ENCODE results near the gene BICRA. TPM values are rescaled to one million over a fixed set of nuclear protein-coding genes. Genes with fewer than 3 reads are reported as not detected.

Gene BICRA
- total RNA-seq, 1 experiment from 2014 or later, result 23.1 TPM

DNA sequence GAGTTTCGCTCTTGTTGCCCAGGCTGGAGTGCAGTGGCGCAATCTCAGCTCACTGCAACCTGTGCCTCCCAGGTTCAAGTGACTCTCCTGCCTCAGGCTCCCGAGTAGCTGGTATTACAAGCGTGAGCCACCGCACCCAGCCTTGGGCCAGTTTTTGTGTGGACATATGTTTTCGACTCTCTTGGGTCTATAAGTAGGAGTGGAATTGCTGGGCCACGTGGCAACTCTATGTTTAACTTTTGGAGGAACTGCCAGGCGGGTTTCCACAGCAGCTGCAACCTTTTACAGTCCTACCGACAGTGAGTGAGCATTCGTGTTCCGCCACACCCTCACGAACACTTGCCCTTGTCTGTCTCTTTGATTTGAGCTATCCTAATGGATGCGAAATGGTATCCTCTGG, 44.9 kb downstream of the BICRA start:
- BruUV-seq (replicated peaks), result no TSS peak
- intact Hi-C loops (cut with micrococcal nuclease; ENCODE audit: unreplicated experiment), result no loop called here
- Histone ChIP-seq H3K4me3 (ENCODE audit: low read depth, low read length, poor library complexity, severe bottlenecking) (no peak overlapping the region), H3K9me3 (ENCODE audit: low read depth, low read length, poor library complexity, severe bottlenecking) (no peaks in the 10 kb centered on the region), H3K4me1 (ENCODE audit: insufficient read depth, low read length, poor library complexity, severe bottlenecking) (no peaks in the 10 kb centered on the region), H3K27me3 (replicated peaks; ENCODE audit: insufficient read depth, low read depth, low read length, poor library complexity) (no peaks in the 10 kb centered on the region), H3K36me3 (ENCODE audit: insufficient read depth, low read length, poor library complexity, severe bottlenecking) (no peaks in the 10 kb centered on the region), H3K27ac (ENCODE audit: low read depth, low read length, poor library complexity, severe bottlenecking) (no peak overlapping the region)
- CTCF ChIA-PET, result no interaction called here
- no peak for TF ChIP-seq EZH2 (IDR thresholded peaks at IDR 0.05; ENCODE audit: borderline replicate concordance, low read depth, low read length, poor library complexity, severe bottlenecking)
- TF ChIP-seq CTCF (conservative IDR thresholded peaks at IDR 0.05; ENCODE audit: low read depth, low read length), result no peak
- POLR2A ChIA-PET (ENCODE audit: low non-redundant PET), result no interaction called here
- DNase-seq (ENCODE audit: low spot score), result no peak

DNA sequence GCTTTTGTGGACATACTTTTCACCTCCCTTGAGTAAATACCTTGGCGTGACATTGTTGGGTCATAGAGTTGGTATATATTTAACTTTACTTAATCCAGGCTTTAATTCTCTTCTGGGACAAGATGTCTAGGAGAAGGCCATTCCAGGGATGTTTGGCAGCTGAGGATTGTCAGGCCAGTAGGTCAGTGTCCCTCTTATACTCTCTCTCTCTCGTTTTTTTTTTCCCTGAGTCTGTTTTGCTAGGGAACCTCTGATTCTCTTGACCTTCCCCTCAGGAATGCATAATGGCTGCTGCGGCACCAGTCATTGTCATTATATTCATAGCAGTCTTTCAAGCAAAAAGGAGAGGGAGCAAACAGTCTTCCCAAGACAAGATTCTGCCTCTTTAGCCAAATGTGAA, 48.8 kb downstream of the BICRA start:
- TF ChIP-seq CTCF (conservative IDR thresholded peaks at IDR 0.05; ENCODE audit: low read depth, low read length) (no peak), EZH2 (IDR thresholded peaks at IDR 0.05; ENCODE audit: borderline replicate concordance, low read depth, low read length, poor library complexity, severe bottlenecking) (no peak)
- BruUV-seq (replicated peaks), result no TSS peak
- POLR2A ChIA-PET (ENCODE audit: low non-redundant PET), result no interaction called here

DNA sequence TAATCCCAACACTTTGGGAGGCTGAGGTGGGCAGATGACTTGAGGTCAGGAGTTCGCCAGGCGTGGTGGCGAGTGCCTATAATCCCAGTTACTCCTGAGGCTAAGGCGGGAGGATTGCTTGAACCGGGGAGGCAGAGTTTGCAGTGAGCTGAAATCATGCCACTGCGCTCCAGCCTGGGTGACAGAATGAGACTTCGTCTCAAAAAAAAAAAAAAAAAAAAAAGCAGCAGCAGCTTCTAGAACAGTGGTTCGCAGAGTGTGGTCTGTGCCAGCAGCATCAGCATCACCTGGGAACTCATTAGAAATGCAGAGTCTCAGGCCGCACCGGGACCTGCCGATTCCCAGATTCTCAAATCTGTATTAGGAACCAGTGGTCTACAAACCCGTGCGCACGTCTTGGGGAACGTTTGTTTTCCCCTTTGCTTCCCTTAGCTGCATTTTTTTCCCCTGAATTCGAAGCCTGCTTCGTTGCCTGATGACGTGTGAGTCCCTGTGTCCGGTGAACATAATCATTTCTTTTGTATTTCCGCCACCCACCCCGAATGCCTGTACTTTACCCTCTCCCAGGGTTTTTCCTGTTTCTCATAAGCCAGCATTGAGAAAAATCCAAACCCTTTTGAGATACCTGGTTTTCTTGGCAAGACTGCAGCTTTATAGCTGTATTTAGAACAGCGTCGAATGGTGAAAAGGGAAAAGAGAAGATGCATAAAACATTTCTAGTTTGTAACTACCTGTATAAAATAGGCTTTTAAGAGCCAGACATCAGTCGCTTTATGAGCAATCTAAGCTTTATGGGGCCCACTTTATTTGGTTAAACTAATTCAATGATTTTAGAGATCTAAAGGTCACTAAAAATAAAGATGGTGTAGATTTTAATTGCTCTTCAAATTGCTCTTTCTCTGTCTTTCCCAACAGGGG, 49.8 kb downstream of the BICRA start:
- H3K27ac ChIP-seq (ENCODE audit: low read depth, low read length, poor library complexity, severe bottlenecking), result no peak overlapping the region
- no peak overlapping the region for H3K4me3 ChIP-seq (ENCODE audit: low read depth, low read length, poor library complexity, severe bottlenecking)
- no TSS peak for BruUV-seq (replicated peaks)
- peaks cover 10% of the 10 kb centered on the region for H3K4me1 ChIP-seq (ENCODE audit: insufficient read depth, low read length, poor library complexity, severe bottlenecking)
- H3K27me3 ChIP-seq (replicated peaks; ENCODE audit: insufficient read depth, low read depth, low read length, poor library complexity), result no peaks in the 10 kb centered on the region
- no peak for TF ChIP-seq CTCF (conservative IDR thresholded peaks at IDR 0.05; ENCODE audit: low read depth, low read length)
- TF ChIP-seq EZH2 (IDR thresholded peaks at IDR 0.05; ENCODE audit: borderline replicate concordance, low read depth, low read length, poor library complexity, severe bottlenecking), result no peak
- no peaks in the 10 kb centered on the region for H3K9me3 ChIP-seq (ENCODE audit: low read depth, low read length, poor library complexity, severe bottlenecking)
- ChIA-PET POLR2A (ENCODE audit: low non-redundant PET) (interaction anchor here (0.7 kb wide), 1 partner anchor 230 kb away, joined by 3 read pairs; no protein-coding TSS in a partner anchor), CTCF (no interaction called here)
- DNase-seq (ENCODE audit: low spot score), result no peak
- no peaks in the 10 kb centered on the region for H3K36me3 ChIP-seq (ENCODE audit: insufficient read depth, low read length, poor library complexity, severe bottlenecking)
- intact Hi-C loops (cut with micrococcal nuclease; ENCODE audit: unreplicated experiment), result no loop called here

More for the DNA sequence above, 48.8 kb downstream of the BICRA start:
- Histone ChIP-seq H3K27ac (ENCODE audit: low read depth, low read length, poor library complexity, severe bottlenecking) (no peak overlapping the region), H3K4me3 (ENCODE audit: low read depth, low read length, poor library complexity, severe bottlenecking) (no peak overlapping the region), H3K27me3 (replicated peaks; ENCODE audit: insufficient read depth, low read depth, low read length, poor library complexity) (no peaks in the 10 kb centered on the region), H3K4me1 (ENCODE audit: insufficient read depth, low read length, poor library complexity, severe bottlenecking) (peaks cover 10% of the 10 kb centered on the region), H3K36me3 (ENCODE audit: insufficient read depth, low read length, poor library complexity, severe bottlenecking) (no peaks in the 10 kb centered on the region), H3K9me3 (ENCODE audit: low read depth, low read length, poor library complexity, severe bottlenecking) (no peaks in the 10 kb centered on the region)
- intact Hi-C loops (cut with micrococcal nuclease; ENCODE audit: unreplicated experiment), result no loop called here
- CTCF ChIA-PET, result no interaction called here
- DNase-seq (ENCODE audit: low spot score), result no peak
